Esophagus squamous epithelium (tissue), 4 donors: Measurements from ENCODE around the gene NRG3.

Experiments used
- CTCF ChIP-seq, 6 experiments: fragments of 450-650 bp in 4 of 6; fragments of 200-600 bp in 2 of 6; sonication (generic) in 2 of 6; IDR thresholded peaks; one replicate each; pipeline ENCODE4 v1.5.1; 2016 to 2019; ENCODE audit warnings: antibody characterized with exemption in 6 of 6, mild to moderate bottlenecking in 4 of 6, moderate library complexity in 4 of 6
- POLR2A ChIP-seq, 4 donors: fragments of 450-650 bp; IDR thresholded peaks; one replicate each; pipeline ENCODE4 v1.6.1; 2017; ENCODE audit warnings: antibody characterized with exemption in 4 of 4, mild to moderate bottlenecking in 4 of 4, moderate library complexity in 3 of 4

GRCh38 chr10:82335831-82336230 is 460.8 kb downstream of the NRG3 start:
- TF ChIP-seq CTCF (IDR thresholded peaks at IDR 0.05): no peak
- no peak for TF ChIP-seq POLR2A (IDR thresholded peaks at IDR 0.05)
